A673 (cell line): ENCODE results near the gene STAT6. TPM values are rescaled to one million over a fixed set of nuclear protein-coding genes. Genes with fewer than 3 reads are reported as not detected.
A peak's percentile ranks its signal among the peaks of the same experiment; 100 is the strongest.

Experiments
- Bru-seq: library from RNA; stranded (reverse); fragments of 400-500 nt; gene quantifications from one replicate; lab custom pipeline; 2021; lab: Mats Ljungman, UMichigan
- BruChase-seq, 2 experiments: library from RNA; stranded (reverse); fragments of 400-500 nt; gene quantifications; one replicate each; lab custom pipeline; 2021; lab: Mats Ljungman, UMichigan
- BruUV-seq: library from RNA; stranded (reverse); fragments of 400-500 nt; replicated peaks from 2 replicates; lab custom pipeline; 2021; lab: Mats Ljungman, UMichigan
- CTCF ChIA-PET: fragments of 300-600 bp; sonication (Branson Sonifier 250); formaldehyde crosslinking; loops from one replicate; lab custom pipeline; 2022; ENCODE audit warnings: antibody characterized with exemption; lab: Charles Lee
- POLR2A ChIA-PET: fragments of 300-600 bp; sonication (Branson Sonifier 250); formaldehyde crosslinking; loops from one replicate; lab custom pipeline; 2022; ENCODE audit warnings: antibody characterized with exemption; ENCODE audit not compliant: low non-redundant PET; lab: Charles Lee
- DNase-seq: peaks from one replicate; pipeline ENCODE4 v3.0.0-alpha.2; 2015; ENCODE audit warnings: low spot score
- H3K27ac ChIP-seq: fragments of 200-600 bp; sonication (generic); 2 replicates; pipeline ENCODE4 v1.5.1; 2016; ENCODE audit warnings: mixed run types, low read depth, mild to moderate bottlenecking, mixed read lengths, antibody characterized with exemption, low read length; ENCODE audit not compliant: poor library complexity, severe bottlenecking
- H3K27me3 ChIP-seq: fragments of 200-600 bp; sonication (generic); replicated peaks from 2 replicates; pipeline ENCODE4 v1.6.1; 2017; ENCODE audit warnings: mixed run types, low read depth, mild to moderate bottlenecking, mixed read lengths, antibody characterized with exemption, low read length; ENCODE audit not compliant: insufficient read depth, poor library complexity
- H3K36me3 ChIP-seq: fragments of 200-600 bp; sonication (generic); 2 replicates; pipeline ENCODE4 v1.6.1; 2016; ENCODE audit warnings: mixed run types, mild to moderate bottlenecking, mixed read lengths, antibody characterized with exemption, low read length; ENCODE audit not compliant: insufficient read depth, poor library complexity, severe bottlenecking
- H3K4me1 ChIP-seq: fragments of 200-600 bp; sonication (generic); 2 replicates; pipeline ENCODE4 v1.6.1; 2017; ENCODE audit warnings: mixed run types, mild to moderate bottlenecking, mixed read lengths, antibody characterized with exemption, low read length; ENCODE audit not compliant: insufficient read depth, poor library complexity, severe bottlenecking
- H3K4me3 ChIP-seq: fragments of 200-600 bp; sonication (generic); 2 replicates; pipeline ENCODE4 v1.5.1; 2016; ENCODE audit warnings: low read depth, mixed run types, mild to moderate bottlenecking, mixed read lengths, low read length; ENCODE audit not compliant: poor library complexity, severe bottlenecking
- H3K9me3 ChIP-seq: fragments of 200-600 bp; sonication (generic); 2 replicates; pipeline ENCODE4 v1.6.1; 2016; ENCODE audit warnings: mixed run types, low read depth, mild to moderate bottlenecking, mixed read lengths, antibody characterized with exemption, low read length; ENCODE audit not compliant: poor library complexity, severe bottlenecking
- CTCF ChIP-seq: fragments of 300-800, 200-600 bp; sonication (generic); conservative IDR thresholded peaks from 2 replicates; pipeline ENCODE4 v1.5.1; 2017; ENCODE audit warnings: low read depth, mild to moderate bottlenecking, antibody characterized with exemption, low read length, moderate library complexity, mixed read lengths
- EZH2 ChIP-seq: fragments of 200-600 bp; sonication (generic); IDR thresholded peaks from 2 replicates; pipeline ENCODE4 v1.6.1; 2017; ENCODE audit warnings: borderline replicate concordance, low read depth, mild to moderate bottlenecking, mixed read lengths, antibody characterized with exemption, low read length; ENCODE audit not compliant: poor library complexity, severe bottlenecking
- intact Hi-C: fragments of 100-400 bp; cut with micrococcal nuclease; formaldehyde crosslinking; loops from one replicate; pipeline ENCODE4 v1.10.0; 2022; ENCODE audit not compliant: unreplicated experiment
- long read RNA-seq: library from polyadenylated mRNA; stranded (forward); transcript quantifications from one replicate; pipeline ENCODE4 v2.0.0, GENCODE V29; 2022
- total RNA-seq: library from RNA; stranded (reverse); gene quantifications from 2 replicates; pipeline ENCODE4 v1.2.3, GENCODE V29; 2021

Gene STAT6, protein sequence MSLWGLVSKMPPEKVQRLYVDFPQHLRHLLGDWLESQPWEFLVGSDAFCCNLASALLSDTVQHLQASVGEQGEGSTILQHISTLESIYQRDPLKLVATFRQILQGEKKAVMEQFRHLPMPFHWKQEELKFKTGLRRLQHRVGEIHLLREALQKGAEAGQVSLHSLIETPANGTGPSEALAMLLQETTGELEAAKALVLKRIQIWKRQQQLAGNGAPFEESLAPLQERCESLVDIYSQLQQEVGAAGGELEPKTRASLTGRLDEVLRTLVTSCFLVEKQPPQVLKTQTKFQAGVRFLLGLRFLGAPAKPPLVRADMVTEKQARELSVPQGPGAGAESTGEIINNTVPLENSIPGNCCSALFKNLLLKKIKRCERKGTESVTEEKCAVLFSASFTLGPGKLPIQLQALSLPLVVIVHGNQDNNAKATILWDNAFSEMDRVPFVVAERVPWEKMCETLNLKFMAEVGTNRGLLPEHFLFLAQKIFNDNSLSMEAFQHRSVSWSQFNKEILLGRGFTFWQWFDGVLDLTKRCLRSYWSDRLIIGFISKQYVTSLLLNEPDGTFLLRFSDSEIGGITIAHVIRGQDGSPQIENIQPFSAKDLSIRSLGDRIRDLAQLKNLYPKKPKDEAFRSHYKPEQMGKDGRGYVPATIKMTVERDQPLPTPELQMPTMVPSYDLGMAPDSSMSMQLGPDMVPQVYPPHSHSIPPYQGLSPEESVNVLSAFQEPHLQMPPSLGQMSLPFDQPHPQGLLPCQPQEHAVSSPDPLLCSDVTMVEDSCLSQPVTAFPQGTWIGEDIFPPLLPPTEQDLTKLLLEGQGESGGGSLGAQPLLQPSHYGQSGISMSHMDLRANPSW
- 96.3 and 111 TPM in 2 replicates for total RNA-seq
- Bru-seq, nascent RNA, result percentile 60 among the genes with signal in this experiment
- BruChase-seq, experiment 1, labeled RNA remaining after a 2-hour chase, result percentile 65 among the genes with signal in this experiment
- percentile 81 among the genes with signal in this experiment for BruChase-seq, experiment 2, labeled RNA remaining after a 6-hour chase
- long read RNA-seq, full-length matches to known transcripts, result 32 of 94 reads
- long read RNA-seq, partial matches to known transcripts, result 31 of 94 reads
- long read RNA-seq, other reads (novel, unspliced or antisense), result 31 of 94 reads

DNA sequence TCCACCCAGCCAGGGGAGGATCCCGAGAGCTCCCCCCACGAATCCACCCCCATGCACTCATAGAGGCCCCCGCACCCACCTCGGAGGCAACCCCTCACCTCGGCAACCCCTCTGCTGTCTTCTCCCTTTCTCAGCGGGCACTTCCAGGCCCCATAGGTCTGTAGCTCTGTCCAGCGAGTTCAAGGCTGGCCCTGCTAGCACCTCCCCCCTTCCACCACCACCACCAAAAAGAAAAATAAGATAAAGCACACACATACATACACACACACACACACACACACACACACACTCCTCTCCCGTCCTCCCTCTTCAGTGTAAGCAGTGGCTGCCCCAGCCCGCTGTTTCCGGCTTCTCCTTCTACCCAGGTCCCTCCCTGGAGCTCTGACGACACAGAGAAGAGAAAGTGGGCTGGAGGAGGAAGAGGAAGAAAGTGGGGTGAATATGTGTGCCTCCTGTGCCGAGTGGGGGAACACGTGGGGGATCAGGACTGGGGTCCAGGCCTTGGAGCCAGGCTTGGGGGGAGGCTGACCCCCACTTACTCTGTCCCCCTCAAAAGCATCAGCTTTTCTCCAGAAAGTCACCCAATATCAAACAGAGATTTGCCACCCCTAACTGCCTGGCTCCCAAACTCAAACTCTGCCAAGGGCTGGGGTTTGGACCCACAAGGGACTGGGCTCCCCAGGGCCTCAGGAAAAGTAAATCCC, at the start of gene STAT6:
TSS of gene STAT6 (minus strand) at position 332 of the 704 bp plus-strand sequence. CDS start 3,084 bp downstream, outside the sequence.
- POLR2A ChIA-PET, result interaction anchor here (0.6 to 1.6 kb wide), 3 partner anchors 17 to 23 kb away, joined by 3 to 9 read pairs (median 8); no protein-coding TSS in a partner anchor

GRCh38 chr12:57160741-57161140, 49.6 kb upstream of the STAT6 start:
- POLR2A ChIA-PET, result no interaction called here
- TF ChIP-seq EZH2, result no peak
- no peak for TF ChIP-seq CTCF
- intact Hi-C loops, result no loop called here
- Histone ChIP-seq H3K27me3 (no peaks in the 10 kb centered on the region), H3K36me3 (no peaks in the 10 kb centered on the region), H3K4me3 (no peak overlapping the region), H3K9me3 (no peaks in the 10 kb centered on the region), H3K4me1 (no peaks in the 10 kb centered on the region), H3K27ac (no peak overlapping the region)
- CTCF ChIA-PET, result interaction anchor here (0.6 kb wide), 1 partner anchor 29 kb away, joined by 3 read pairs; no protein-coding TSS in a partner anchor
- no peak for DNase-seq
- BruUV-seq, result no TSS peak

More for the DNA sequence above, at the start of gene STAT6:
- no TSS peak for BruUV-seq
- no peaks in the 10 kb centered on the region for H3K27me3 ChIP-seq
- intact Hi-C loops, result loop anchor here (2.0 to 5.0 kb wide), 3 partner anchors 16 to 599 kb away; no protein-coding TSS in a partner anchor
- peaks cover 22% of the 10 kb centered on the region for H3K4me1 ChIP-seq
- H3K9me3 ChIP-seq, result no peaks in the 10 kb centered on the region
- H3K4me3 ChIP-seq, result peak within 1 kb of the TSS; percentile 51
- peaks cover 11% of the 10 kb centered on the region for H3K36me3 ChIP-seq
- peak; percentile 85 for DNase-seq
- no peak for TF ChIP-seq EZH2
- no peak; the same call in 1 of the 2 replicates for TF ChIP-seq CTCF
- CTCF ChIA-PET, result interaction anchor here (0.6 to 3.5 kb wide), 19 partner anchors 10 to 475 kb away, joined by 3 to 87 read pairs (median 9); partner anchors contain the start of genes LRP1, NAB2 and ZBTB39
- H3K27ac ChIP-seq, result peak within 1 kb of the TSS; percentile 90
